ENCODE data around the gene HOXA5.

The HOXA5 gene

DNA sequence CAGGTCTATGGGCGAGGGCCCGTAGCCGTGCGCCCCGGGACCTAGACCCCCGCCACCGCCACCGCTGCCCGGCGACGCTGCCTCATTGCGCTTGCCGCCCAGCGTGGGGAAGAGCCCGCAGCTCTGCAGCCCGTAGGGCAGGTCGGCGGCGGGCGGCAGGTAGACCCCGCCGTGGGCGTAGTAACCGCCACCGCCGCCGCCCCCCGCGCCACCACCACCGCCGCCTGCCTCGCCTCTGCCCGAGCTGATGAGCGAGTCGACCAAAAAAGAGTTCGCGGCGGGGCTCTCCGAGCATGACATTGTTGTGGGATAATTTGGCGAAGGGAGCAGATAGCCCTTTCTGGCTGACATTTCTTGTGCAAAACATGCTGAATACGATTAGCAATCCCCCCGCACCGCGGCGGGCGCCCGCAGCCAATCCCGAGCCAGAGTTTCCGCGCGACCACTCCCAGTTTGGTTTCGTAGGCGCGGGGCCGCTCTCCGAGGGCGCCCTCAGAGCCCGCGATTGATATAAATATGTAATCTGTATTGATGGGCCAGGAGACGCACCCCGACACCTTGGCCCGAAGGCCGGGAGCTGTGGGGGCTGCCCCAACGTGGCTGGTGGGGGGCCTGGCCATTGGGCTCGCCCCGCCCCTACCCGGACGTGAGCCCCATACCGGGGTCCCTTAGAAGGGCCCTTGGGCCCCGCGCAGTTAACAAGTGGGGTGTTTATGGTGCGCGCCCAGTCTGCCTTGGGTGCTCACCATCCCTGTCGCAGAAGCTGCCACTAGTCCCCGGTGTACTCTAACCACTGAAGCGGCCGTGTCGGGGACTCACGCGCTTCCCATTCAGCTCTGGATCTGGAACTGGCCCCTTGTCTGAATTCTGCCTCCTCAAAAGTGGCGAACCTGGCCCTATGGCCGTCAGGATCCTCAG, 30.7 kb upstream of the HOXA5 start, which contains the start of gene HOXA10:
TSS of gene HOXA10 (minus strand) at position 365 of the 918 bp plus-strand sequence. CDS start at position 351, 14 bp downstream.
- H3K4me1 ChIP-seq (ENCODE audit: control insufficient read depth in 1 of 2, insufficient read depth in 2 of 2, low read length in 2 of 2): peaks cover 0 to 34% of the 10 kb centered on the region in 2 donors
- H3K36me3 ChIP-seq (ENCODE audit: control insufficient read depth in 1 of 2, insufficient read depth in 2 of 2, low read length in 2 of 2): no peaks in the 10 kb centered on the region
- H3K27ac ChIP-seq (ENCODE audit: low read length): no peak within 1 kb of the TSS
- H3K4me3 ChIP-seq (ENCODE audit: low read depth in 1 of 2, low read length in 2 of 2): peak within 1 kb of the TSS in 1 of 2 donors; percentile 55
- H3K9me3 ChIP-seq (ENCODE audit: control insufficient read depth in 1 of 2, low read length in 2 of 2): no peaks in the 10 kb centered on the region
- H3K27me3 ChIP-seq (ENCODE audit: low read depth, low read length): peaks cover 90% of the 10 kb centered on the region

DNA sequence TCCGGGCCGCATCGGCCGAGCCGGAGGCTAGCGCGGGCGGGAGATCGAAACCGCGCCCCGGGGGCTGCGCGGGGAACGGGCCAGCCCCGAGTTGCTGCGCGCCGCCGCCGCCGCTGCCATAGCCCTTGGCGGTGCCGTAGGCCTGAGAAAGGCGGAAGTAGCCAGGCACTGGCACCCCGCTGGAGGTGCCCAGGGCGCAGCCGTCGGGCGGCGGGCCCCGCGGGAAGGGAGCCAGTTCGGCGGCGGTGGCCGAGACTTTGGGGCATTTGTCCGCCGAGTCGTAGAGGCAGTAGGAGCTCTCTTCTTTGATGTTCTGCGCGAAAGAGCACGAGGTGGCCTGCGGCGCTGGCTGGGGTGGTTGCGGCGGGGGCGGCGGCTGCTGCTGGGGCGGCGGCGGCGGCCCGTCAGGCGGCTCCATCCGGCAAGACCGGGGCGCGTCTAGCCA, 30.1 kb upstream of the HOXA5 start:
- Histone ChIP-seq H3K4me3 (ENCODE audit: low read depth in 1 of 2, low read length in 2 of 2) (peak overlapping the region in 1 of 2 donors; percentile 55), H3K27ac (ENCODE audit: low read length) (no peak overlapping the region), H3K27me3 (ENCODE audit: low read depth, low read length) (peaks cover 90% of the 10 kb centered on the region), H3K9me3 (ENCODE audit: control insufficient read depth in 1 of 2, low read length in 2 of 2) (no peaks in the 10 kb centered on the region), H3K36me3 (ENCODE audit: control insufficient read depth in 1 of 2, insufficient read depth in 2 of 2, low read length in 2 of 2) (no peaks in the 10 kb centered on the region), H3K4me1 (ENCODE audit: control insufficient read depth in 1 of 2, insufficient read depth in 2 of 2, low read length in 2 of 2) (peaks cover 0 to 40% of the 10 kb centered on the region in 2 donors)

DNA sequence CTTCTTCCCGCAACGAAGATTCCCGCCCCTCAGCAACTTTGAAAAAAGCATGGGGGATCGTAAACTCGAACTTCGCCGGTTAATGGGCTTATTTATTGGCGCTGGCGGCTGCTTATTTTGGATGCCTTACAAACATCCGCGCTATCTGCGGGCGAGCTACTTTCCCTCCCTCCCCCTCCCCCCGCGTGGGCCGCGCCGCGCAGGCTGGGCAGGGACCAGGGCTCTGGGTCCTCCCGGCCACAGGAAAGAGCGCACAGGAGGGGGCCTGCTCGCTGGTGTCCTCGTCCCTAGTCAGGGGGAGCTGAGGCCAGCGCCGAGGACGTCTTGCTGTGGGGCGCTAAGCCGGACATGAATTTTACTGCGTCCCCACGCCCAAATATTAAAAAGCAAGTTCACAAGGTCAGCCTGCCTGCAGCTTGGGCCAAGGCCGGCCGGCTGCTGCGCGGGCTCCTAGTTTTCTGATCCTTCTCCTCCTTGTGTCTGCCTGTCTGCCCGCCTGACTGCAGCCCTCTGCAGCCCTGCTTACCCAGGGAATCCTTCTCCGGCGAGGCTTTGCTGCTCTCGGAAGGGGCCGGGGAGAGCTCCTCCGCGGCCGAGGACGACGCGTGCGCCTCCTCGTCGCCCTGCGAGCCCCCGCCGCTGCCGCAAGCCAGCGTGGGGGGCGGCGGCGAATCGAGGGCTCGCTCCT, 29.5 kb upstream of the HOXA5 start:
- Histone ChIP-seq H3K27me3 (ENCODE audit: low read depth, low read length) (peaks cover 90% of the 10 kb centered on the region), H3K9me3 (ENCODE audit: control insufficient read depth in 1 of 2, low read length in 2 of 2) (no peaks in the 10 kb centered on the region), H3K4me3 (ENCODE audit: low read depth in 1 of 2, low read length in 2 of 2) (peak overlapping the region in 1 of 2 donors; percentile 55), H3K36me3 (ENCODE audit: control insufficient read depth in 1 of 2, insufficient read depth in 2 of 2, low read length in 2 of 2) (no peaks in the 10 kb centered on the region), H3K4me1 (ENCODE audit: control insufficient read depth in 1 of 2, insufficient read depth in 2 of 2, low read length in 2 of 2) (peaks cover 0 to 40% of the 10 kb centered on the region in 2 donors), H3K27ac (ENCODE audit: low read length) (no peak overlapping the region)

DNA sequence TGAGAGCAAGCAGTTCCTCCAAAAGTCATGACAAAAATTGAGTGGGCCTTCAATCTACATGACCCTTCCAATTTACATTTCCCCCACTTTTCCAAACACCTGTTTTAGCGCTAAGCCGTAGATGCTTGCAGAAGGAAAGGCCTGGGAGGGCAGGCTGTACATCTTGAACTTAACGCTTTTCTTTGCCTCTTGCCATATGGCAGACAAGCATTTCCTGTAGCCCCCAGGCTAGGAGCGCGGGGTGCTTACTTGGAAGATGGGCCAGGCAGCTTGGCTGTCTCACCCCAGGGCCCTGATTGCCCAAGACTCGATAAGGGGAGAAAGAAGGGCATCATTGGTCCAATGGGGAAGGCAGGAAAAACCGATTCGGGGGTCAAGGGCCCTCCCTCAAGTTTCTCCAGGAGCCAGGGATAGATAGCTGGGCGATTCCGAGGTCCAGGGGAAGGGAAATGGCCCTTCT, 28.9 kb upstream of the HOXA5 start:
- Histone ChIP-seq H3K27me3 (ENCODE audit: low read depth, low read length) (peaks cover 91% of the 10 kb centered on the region), H3K36me3 (ENCODE audit: control insufficient read depth in 1 of 2, insufficient read depth in 2 of 2, low read length in 2 of 2) (no peaks in the 10 kb centered on the region), H3K9me3 (ENCODE audit: control insufficient read depth in 1 of 2, low read length in 2 of 2) (no peaks in the 10 kb centered on the region), H3K27ac (ENCODE audit: low read length) (no peak overlapping the region), H3K4me1 (ENCODE audit: control insufficient read depth in 1 of 2, insufficient read depth in 2 of 2, low read length in 2 of 2) (peaks cover 0 to 40% of the 10 kb centered on the region in 2 donors), H3K4me3 (ENCODE audit: low read depth in 1 of 2, low read length in 2 of 2) (no peak overlapping the region)

DNA sequence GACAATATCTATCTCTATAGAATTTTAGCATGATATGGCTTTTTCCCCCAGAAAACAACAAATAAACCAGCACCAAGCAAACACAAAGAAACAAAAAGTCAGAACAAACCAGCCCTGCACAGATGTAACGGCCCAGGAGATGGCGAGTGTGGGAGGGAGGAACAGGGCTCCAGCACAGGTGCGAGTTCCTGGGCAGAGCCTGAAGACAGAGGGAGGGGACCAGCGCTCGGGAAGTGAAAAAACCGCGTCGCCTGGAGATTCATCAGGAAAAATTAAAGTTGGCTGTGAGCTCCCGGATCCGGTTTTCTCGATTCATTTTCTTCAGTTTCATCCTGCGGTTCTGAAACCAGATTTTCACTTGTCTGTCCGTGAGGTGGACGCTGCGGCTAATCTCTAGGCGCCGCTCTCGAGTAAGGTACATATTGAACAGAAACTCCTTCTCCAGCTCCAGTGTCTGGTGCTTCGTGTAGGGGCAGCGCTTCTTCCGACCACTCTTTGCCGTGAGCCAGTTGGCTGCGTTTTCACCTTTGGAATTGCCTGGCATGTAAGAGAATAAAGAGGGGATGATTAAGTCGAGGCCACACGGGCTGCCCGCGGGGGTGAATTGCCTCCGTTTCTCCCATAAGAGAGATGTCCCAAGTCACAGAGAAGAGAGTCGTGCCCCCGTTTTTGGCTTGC, 28.3 kb upstream of the HOXA5 start:
- no peak overlapping the region for H3K4me3 ChIP-seq (ENCODE audit: low read depth in 1 of 2, low read length in 2 of 2)
- no peak overlapping the region for H3K27ac ChIP-seq (ENCODE audit: low read length)
- H3K4me1 ChIP-seq (ENCODE audit: control insufficient read depth in 1 of 2, insufficient read depth in 2 of 2, low read length in 2 of 2): peaks cover 0 to 40% of the 10 kb centered on the region in 2 donors

DNA sequence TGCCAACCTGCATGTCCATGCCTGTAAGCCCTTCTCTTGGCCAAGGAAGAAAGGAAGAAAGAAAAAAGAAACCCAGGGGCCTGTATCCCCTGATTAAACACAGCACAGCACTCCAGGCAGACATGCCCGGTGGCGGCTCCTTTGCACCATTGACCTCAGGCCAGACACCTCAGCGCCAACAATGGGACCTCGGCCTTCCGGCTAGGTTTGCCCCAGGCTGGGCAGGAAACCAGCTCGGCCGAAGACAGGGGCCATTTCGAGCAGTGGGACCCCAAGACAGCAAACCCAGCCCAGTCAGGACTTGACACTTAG, 27.8 kb upstream of the HOXA5 start:
- peaks cover 91% of the 10 kb centered on the region for H3K27me3 ChIP-seq (ENCODE audit: low read depth, low read length)
- no peak overlapping the region for H3K27ac ChIP-seq (ENCODE audit: low read length)
- H3K4me1 ChIP-seq (ENCODE audit: control insufficient read depth in 1 of 2, insufficient read depth in 2 of 2, low read length in 2 of 2): peaks cover 0 to 44% of the 10 kb centered on the region in 2 donors
- H3K36me3 ChIP-seq (ENCODE audit: control insufficient read depth in 1 of 2, insufficient read depth in 2 of 2, low read length in 2 of 2): no peaks in the 10 kb centered on the region
- H3K4me3 ChIP-seq (ENCODE audit: low read depth in 1 of 2, low read length in 2 of 2): no peak overlapping the region
- no peaks in the 10 kb centered on the region for H3K9me3 ChIP-seq (ENCODE audit: control insufficient read depth in 1 of 2, low read length in 2 of 2)

More for the DNA sequence above, 28.3 kb upstream of the HOXA5 start:
- Histone ChIP-seq H3K36me3 (ENCODE audit: control insufficient read depth in 1 of 2, insufficient read depth in 2 of 2, low read length in 2 of 2) (no peaks in the 10 kb centered on the region), H3K9me3 (ENCODE audit: control insufficient read depth in 1 of 2, low read length in 2 of 2) (no peaks in the 10 kb centered on the region), H3K27me3 (ENCODE audit: low read depth, low read length) (peaks cover 91% of the 10 kb centered on the region)

DNA sequence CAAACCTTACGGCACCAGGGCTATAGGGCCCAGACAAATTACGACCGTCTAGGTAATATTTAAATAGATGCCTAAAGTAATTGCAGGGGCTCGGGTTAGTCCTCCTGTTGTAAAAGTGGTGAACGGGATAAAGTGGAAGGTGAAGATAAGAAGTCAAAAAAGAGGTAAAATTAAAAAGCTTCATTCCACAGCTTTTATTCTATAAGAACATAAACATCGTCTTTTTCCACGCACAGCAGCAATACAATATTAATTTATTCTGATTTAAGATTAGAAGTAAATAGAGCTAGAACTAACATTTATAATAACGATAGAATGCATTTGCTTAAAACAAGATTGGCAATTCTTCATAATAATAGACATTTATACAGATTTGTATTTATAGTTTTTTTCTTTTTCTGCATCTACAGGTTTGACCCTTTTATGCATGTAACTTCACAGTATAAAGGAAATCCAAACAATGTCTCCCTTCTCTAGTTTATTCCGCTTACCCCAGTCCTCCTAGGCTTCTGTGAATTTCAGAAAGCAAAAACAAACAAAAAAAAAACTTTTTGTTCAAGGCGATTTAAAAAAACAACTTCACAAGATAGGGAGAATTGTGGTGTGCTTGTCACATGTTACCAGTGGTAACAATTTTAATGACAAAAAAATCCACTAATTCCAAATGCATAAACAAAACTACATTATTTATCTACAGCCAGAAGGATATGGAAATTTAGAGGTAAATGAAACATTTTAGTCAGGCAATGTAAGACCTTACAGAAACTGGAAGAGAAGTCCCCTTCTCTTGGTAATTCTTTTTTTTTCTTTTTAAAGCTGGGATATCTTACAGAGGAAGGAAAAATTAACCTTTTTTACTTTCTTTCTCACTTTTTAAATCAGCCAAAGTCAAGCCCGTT, 27.2 kb upstream of the HOXA5 start:
- no peaks in the 10 kb centered on the region for H3K36me3 ChIP-seq (ENCODE audit: control insufficient read depth in 1 of 2, insufficient read depth in 2 of 2, low read length in 2 of 2)
- peaks cover 0 to 47% of the 10 kb centered on the region in 2 donors for H3K4me1 ChIP-seq (ENCODE audit: control insufficient read depth in 1 of 2, insufficient read depth in 2 of 2, low read length in 2 of 2)
- H3K9me3 ChIP-seq (ENCODE audit: control insufficient read depth in 1 of 2, low read length in 2 of 2): no peaks in the 10 kb centered on the region
- peaks cover 91% of the 10 kb centered on the region for H3K27me3 ChIP-seq (ENCODE audit: low read depth, low read length)
- no peak overlapping the region for H3K4me3 ChIP-seq (ENCODE audit: low read depth in 1 of 2, low read length in 2 of 2)
- no peak overlapping the region for H3K27ac ChIP-seq (ENCODE audit: low read length)

DNA sequence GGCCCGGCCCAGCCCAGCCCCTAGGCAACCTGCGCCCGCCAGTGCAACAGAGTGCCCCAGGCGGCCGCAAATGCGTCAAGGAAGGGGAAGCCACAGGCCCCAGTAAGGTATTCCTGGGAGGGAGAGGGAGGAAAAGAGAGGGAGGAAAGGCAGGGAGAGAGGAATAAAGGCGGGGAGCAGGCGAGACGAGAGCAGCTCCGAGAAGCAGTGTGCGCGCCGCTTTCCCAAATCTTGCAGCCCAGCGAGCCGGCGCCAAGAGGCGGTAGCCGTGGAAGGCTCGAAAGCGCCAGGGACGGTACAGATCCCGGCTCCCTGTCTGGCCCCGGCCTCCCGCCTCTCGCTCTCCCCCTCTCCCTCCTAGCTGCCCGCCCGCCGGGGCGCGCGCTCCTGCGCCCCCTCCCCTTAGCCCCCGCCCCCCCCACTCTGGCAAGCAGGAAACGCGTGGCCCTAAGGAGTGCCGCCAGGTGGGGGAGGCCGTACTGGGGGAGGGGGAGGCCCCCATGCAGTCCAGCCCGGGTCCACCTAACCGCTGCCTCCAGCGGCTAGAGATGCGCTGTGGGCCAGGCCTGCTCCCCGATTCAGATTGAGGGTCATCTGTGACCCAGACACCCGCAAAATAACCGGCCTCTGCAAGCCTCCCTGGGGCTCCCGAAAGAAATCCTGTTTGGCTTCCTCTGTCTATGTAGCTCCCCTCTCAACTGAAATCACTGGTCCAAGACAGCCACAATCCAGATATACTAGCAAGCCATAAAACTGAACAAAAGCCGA, 26.4 kb upstream of the HOXA5 start:
- Histone ChIP-seq H3K4me1 (ENCODE audit: control insufficient read depth in 1 of 2, insufficient read depth in 2 of 2, low read length in 2 of 2) (peaks cover 0 to 52% of the 10 kb centered on the region in 2 donors), H3K4me3 (ENCODE audit: low read depth in 1 of 2, low read length in 2 of 2) (no peak overlapping the region), H3K27me3 (ENCODE audit: low read depth, low read length) (peaks cover 91% of the 10 kb centered on the region), H3K9me3 (ENCODE audit: control insufficient read depth in 1 of 2, low read length in 2 of 2) (no peaks in the 10 kb centered on the region), H3K27ac (ENCODE audit: low read length) (no peak overlapping the region), H3K36me3 (ENCODE audit: control insufficient read depth in 1 of 2, insufficient read depth in 2 of 2, low read length in 2 of 2) (no peaks in the 10 kb centered on the region)

DNA sequence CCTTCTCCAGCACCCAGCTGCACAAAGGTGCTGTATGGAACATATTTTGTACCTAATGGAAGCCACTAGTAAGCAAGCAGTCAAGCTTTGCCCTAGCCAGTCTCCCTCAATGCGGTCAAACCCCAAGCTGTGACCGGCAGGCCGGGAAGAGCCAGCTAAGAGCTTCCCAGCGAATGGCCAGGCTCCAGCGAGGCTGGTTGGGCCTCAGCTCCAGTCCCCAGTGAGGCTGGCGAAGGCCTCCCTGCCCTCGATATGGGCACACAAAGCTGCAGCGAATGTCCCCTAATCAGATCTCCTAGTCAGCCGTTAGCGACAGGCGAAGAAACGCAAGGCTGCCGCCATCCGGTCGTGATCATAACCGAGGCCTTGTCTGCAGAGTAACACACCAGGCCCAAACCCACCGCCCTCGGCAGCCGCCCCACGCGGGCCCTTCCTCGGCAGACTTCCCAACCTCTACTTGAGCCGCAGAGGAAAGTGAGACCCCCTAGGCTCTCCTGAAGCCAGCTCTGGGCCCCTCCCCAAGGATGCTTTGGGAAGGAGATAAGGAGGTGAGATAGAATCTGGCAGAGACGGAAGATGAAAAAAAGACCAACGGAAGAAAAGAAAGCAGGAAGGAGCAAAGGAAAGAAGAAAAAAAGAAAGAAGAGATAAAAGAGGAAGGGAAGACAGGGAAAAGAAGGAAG, 24.9 kb upstream of the HOXA5 start:
- H3K27ac ChIP-seq (ENCODE audit: low read length): no peak overlapping the region
- H3K9me3 ChIP-seq (ENCODE audit: control insufficient read depth in 1 of 2, low read length in 2 of 2): no peaks in the 10 kb centered on the region
- H3K36me3 ChIP-seq (ENCODE audit: control insufficient read depth in 1 of 2, insufficient read depth in 2 of 2, low read length in 2 of 2): no peaks in the 10 kb centered on the region
- peaks cover 0 to 48% of the 10 kb centered on the region in 2 donors for H3K4me1 ChIP-seq (ENCODE audit: control insufficient read depth in 1 of 2, insufficient read depth in 2 of 2, low read length in 2 of 2)
- peaks cover 94% of the 10 kb centered on the region for H3K27me3 ChIP-seq (ENCODE audit: low read depth, low read length)
- H3K4me3 ChIP-seq (ENCODE audit: low read depth in 1 of 2, low read length in 2 of 2): no peak overlapping the region
